ENCODE data around the gene TSPAN8.
"Not testable (repeated sequence)": the region's sequence is repeated elsewhere in the genome, so short reads cannot be mapped to it uniquely, and the experiment has no call there.

TSPAN8 gene

GRCh38 chr12:71162832-71163763 lies 5.3 kb upstream of the TSPAN8 start:
- no peak for DNase-seq

DNA sequence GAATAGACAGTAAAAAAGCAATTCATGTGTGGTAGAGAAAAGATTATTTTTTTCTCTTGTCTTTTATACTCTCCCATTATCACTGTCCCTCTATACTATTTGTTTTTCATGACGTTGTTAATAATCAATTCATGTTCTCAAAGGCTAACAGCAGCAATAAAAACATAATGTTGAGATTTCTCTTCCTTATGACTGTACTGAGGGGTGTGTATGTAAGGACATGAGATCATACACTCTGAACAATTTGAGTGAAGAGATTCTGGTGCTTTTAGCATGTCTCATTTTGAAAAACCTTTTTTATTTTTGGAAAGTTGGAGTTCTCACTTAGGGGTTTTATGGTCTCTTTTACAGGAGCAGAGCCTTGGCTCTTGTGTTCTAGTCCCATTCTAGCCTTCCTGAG lies 3.8 kb upstream of the TSPAN8 start:
- no peak for DNase-seq

DNA sequence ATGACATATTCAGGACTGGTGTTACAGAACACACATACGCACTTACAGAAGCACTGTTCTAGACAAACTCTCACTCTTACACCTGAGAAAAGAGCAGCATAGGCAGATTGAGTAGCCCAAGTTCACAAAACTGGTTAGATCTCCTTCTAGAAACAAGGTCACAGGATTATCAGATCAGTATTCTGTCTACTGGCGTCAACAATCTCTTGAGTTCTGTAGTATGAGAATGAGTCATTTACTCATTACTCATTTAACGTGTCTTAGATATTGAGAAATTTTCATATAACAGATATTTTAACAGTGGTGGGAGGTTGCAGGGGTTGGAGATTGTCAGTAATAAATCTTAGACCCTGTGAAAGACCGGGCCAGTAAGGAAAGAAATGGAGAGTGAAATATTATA lies 2.8 kb upstream of the TSPAN8 start:
- no peak for DNase-seq

DNA sequence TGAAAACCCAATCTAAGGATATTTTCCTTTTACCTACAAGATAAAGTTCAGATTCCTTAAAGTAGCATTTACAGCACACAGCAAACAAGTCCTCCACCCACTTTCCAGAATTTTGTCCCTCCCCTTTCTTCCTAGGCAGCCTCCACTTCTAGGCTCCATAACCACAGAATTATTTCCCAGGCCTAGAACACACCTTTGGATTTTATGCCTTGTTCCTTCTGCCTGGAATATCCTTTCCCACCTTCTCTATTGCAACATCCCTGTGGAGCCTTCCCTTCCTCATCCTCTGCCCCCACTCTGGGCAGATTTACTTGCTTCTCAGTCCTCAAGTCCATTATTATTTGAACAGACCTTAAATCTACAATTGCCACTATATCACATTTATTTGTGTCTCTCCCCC lies 2.1 kb upstream of the TSPAN8 start:
- no peak for DNase-seq

DNA sequence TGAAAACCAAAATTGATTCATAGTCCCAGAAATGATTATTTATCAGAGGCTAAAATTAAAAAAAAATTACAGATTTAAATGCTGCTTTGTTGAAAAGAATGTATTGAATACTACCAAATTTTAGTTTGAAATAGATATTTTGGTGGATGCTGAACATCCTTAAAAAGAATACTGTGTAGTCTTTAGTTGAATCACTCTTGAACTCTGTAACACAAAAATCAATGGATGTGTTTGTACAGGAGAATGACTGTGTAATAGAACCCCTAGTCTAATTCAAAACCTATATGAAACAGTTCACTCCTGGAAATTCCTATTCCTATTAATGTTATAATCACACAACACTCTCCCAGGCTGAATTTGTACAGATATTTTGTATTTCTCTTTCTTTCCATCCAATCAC lies 1.5 kb upstream of the TSPAN8 start:
- DNase-seq = no peak

- no peak for DNase-seq
Observed at GRCh38 chr12:71158361-71158882, 623 bp upstream of the TSPAN8 start.

DNA sequence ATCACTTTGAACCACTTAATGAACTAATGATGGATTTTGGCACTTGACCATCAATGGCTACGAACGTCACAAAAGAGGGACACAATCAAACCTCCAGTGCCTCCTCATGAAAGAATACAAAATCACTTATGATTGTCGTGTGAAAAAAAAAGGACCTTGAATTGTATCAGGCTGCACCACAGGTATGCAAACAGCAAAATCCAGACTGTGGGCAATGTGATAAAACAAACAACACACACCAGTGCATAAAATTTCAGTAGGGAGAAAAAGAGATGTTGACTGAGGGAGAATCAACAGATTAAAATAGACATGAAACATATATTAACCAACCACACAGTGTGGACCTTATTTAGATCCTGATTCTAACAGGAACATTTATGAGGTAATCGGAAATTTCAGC lies 2.6 kb downstream of the TSPAN8 start:
- no peak for DNase-seq

DNA sequence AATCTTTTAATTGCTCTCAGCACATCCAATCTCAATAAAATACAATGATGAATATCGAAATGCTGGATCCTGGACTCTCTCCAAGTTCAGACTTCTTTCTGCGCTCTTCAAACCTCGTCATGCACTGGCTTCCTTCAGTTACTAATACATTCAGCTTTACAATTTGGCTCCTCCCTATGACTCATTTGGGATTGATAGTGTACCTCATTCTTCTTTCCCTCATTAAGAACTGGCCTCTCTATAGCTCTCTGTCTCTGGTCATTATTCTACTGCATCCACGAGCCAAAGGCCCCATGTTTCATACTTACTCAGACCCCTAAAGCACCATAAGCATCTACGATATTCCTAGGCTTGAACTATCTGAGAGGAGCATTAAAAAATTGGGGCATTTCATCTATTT lies 4.9 kb downstream of the TSPAN8 start:
- no peak for DNase-seq

DNA sequence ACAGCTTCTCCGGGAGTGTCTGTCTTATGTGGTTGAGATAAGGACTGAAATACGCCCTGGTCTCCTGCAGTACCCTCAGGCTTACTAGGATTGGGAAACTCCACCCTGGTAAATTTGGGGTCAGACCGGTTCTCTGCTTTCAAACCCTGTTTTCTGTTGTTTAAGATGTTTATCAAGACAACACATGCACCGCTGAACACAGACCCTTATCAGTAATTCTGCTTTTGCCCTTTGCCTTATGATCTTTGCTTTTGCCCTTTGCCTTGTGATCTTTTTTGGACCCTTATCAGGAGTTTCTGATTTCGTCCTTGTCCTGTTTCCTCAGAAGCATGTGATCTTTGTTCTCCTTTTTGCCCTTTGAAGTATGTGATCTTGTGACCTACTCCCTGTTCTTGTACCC lies 7.8 kb downstream of the TSPAN8 start:
- DNase-seq = not testable (repeated sequence)

DNA sequence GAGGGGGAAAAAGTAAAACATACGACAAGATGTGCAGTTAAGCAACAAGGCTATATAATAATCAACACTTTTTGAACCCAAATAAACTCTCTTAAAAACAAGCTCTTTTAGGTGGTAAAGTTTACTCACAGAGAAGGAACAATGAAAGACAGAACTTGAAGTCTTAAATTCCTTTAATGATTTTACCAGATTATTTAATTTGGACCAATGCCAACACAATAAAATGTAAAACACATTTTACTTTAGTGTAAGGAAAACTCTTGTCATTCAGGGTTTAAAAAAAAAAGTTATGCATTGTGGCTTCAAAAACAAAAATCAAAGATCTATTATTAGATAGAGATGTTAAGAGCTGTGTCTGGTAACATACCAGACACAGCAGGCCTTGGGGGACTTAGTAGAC lies 13.1 kb downstream of the TSPAN8 start:
- no peak for DNase-seq

- no peak for DNase-seq
Observed at GRCh38 chr12:71142956-71143355, 14.8 kb downstream of the TSPAN8 start.

DNA sequence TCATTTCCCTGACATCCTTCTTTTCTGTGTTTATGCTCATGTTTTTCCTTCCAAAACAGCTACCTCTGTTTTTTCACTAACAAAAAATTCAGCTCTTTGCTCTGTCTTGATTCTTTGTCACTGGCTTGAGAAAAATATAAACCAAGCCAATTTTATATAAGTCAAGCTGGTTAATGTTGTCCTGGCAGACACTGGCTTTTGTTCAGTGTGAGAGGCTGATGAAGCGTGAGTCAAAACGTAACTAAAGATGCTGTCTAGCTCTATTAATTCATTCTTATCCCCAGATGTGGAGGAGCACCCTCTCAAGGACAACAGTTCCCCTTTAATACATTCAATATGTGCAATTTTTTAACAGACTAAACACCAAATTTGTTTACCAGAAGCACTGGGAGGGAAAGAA lies 15.8 kb downstream of the TSPAN8 start:
- DNase-seq = no peak

- no peak for DNase-seq
Observed at GRCh38 chr12:71141378-71141926, 16.3 kb downstream of the TSPAN8 start.

- DNase-seq = no peak
Observed at GRCh38 chr12:71139153-71139735, 18.6 kb downstream of the TSPAN8 start.

- DNase-seq = no peak
Observed at GRCh38 chr12:71138011-71138410, 19.8 kb downstream of the TSPAN8 start.

DNA sequence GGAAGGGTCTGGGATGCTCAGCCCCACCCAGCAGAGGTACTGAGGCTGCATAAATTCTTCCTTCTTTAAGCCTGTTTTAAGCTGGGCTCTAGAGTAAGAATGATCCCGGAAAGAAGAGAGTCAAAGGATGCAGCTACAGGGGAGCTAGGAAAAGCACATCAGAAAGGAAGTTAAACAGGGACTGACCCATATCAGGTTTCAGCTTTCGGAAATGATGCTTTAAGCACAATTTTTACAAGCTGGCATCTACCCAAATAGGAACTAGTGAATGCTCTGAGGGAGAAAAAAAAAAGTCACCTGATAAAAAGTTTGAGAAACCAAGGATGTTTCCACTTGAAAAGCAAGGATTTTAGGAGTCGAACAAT lies 22.0 kb downstream of the TSPAN8 start:
- no peak for DNase-seq

DNA sequence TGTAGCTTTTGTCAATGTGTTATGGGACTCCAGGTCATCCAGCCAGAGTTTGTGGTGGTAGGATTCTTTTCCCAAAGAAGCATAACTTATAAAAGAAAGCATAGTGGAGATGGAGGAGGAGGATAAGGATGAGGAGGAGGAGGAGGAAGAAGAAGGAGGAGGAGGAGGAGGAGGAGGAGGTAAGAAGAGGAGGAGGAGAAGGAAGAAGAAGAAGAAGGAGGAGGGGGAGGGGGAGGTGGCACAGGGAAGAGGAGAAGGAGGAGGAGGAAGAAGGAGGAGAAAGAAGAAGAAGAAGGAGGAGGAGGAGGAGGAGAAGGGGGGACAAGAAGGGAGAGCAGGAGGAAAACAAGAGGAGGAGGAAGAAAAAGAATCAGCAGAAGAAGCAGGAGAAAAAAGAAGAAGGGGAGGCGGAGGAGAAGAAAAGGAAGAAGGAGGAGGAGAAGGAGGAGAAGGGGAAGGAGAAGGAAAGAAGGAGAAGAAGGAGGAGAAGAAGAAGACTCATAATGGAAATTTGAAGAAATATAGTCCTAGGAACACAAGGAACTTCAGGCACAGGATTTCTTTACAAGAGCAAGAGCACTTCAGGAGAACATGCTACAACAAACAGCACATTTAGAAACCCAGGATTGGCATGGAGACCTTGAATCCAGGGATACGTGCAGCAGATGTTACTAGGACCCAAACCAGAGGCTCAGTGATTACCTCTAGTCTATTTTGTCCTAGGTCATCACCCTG lies 22.6 kb downstream of the TSPAN8 start:
- DNase-seq = no peak

GRCh38 chr12:71134405-71134804 lies 23.4 kb downstream of the TSPAN8 start:
- no peak for DNase-seq

GRCh38 chr12:71130521-71131069 lies 27.2 kb downstream of the TSPAN8 start:
- no peak for DNase-seq

DNA sequence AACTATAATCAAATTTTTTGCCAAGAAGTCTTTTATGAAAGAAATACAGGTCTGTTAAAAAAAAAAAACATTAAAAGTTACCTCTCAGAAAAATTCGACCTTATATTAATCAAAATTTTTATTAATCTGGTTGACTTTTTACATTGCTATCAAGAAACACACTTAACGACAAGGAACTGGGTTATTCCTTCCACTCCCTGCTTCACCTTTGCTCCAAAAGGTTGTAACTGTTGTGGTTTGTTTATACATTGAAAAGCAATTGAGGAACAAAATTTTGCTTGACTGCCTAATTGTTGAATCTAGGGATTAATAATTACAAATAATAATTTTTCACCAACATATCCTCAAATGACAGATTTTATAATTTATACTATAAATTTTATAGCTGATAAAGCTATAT lies 28.4 kb downstream of the TSPAN8 start:
- no peak for DNase-seq

DNA sequence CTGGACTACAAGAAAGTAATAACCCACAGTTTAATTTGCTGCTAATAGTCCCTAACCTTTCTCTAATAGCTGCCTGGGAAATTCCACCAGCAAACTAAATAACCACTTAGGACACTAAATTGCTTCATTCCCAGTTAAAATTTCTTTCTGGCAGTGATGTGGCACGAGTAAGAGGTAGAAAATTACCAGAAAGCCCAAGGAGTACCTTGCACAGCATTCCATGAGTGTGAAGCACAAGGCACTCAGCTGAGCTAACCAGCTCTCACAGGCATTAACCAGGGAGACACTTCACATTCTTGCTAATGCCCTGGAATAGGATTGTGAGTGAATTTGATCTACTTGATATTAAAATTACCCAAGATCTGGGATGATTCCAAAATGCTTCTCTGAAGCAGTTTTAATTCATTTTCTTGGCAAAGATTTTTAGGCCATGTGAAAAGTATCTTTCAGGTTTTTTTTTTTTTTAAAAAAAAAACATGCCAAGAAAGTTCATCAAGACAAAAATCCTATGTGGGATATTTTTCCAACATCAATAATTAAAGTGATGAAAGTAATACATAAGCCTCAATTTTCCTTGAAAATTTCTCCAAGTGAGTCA lies 29.5 kb downstream of the TSPAN8 start:
- DNase-seq = no peak

DNA sequence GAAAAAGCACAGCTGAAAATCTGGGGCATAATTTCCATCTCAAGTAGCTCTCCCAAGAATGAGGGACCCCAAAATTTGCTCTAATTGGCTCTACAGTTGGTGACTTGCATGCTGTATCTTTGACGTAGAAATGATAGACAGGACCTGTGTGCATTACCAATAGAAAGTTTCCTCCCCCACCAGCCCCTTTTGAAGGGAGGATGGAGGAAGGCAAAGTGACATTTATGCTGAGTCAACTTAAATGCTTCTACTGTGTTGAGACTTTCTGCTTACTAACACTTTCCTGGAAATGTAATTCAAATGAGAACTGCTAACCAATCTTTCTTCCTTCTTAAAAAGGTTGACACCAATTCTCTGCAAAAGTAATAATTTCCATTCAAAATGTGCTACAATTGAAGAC lies 31.9 kb downstream of the TSPAN8 start:
- DNase-seq = no peak

- DNase-seq = no peak
Observed at GRCh38 chr12:71125515-71125914, 32.3 kb downstream of the TSPAN8 start.
